Caco-2 (cell line): Measurements from ENCODE around the gene MEF2B. TPM values are rescaled to one million over a fixed set of nuclear protein-coding genes. Genes with fewer than 3 reads are reported as not detected.

Experiments used
- BruUV-seq: library from RNA; stranded (reverse); fragments of 400-500 nt; replicated peaks from 2 replicates; lab custom pipeline; 2021; lab: Mats Ljungman, UMichigan
- CTCF ChIA-PET: fragments of 300-600 bp; sonication (Branson Sonifier 250); formaldehyde crosslinking; loops from one replicate; lab custom pipeline; 2022; ENCODE audit warnings: antibody characterized with exemption; lab: Charles Lee
- POLR2A ChIA-PET: fragments of 300-600 bp; sonication (Branson Sonifier 250); formaldehyde crosslinking; loops from one replicate; lab custom pipeline; 2022; ENCODE audit warnings: antibody characterized with exemption; lab: Charles Lee
- DNase-seq, 2 experiments: peaks; one replicate each; pipeline versions ENCODE4 v3.0.0 to v3.0.0-alpha.2; 2020 to 2022
- H3K27me3 ChIP-seq: replicated peaks from 2 replicates; pipeline ENCODE4 v1.6.0; 2011; ENCODE audit warnings: low read length; ENCODE audit not compliant: control insufficient read depth, insufficient read depth
- H3K36me3 ChIP-seq: 2 replicates; pipeline ENCODE4 v1.5.1; 2011; ENCODE audit warnings: low read length; ENCODE audit not compliant: control insufficient read depth, insufficient read depth
- H3K4me1 ChIP-seq: fragments of 250-450 bp; sonication (Bioruptor Pico); 2 replicates; pipeline ENCODE4 v1.5.1; 2020; ENCODE audit warnings: mild to moderate bottlenecking
- H3K4me3 ChIP-seq: 2 replicates; pipeline ENCODE4 v1.5.1; 2011; ENCODE audit warnings: low read depth, mild to moderate bottlenecking, control low read depth, low read length
- H3K9me3 ChIP-seq: fragments of 250-450 bp; sonication (Bioruptor Pico); 2 replicates; pipeline ENCODE4 v1.5.1; 2020; ENCODE audit warnings: mild to moderate bottlenecking, moderate library complexity
- H3K27ac Mint-ChIP-seq: one replicate; pipeline ENCODE4 v1.8.0; 2022; ENCODE audit warnings: mixed read lengths; ENCODE audit not compliant: unreplicated experiment
- H3K27me3 Mint-ChIP-seq: one replicate; pipeline ENCODE4 v1.8.0; 2022; ENCODE audit warnings: mixed read lengths; ENCODE audit not compliant: insufficient read depth, unreplicated experiment
- H3K36me3 Mint-ChIP-seq: one replicate; pipeline ENCODE4 v1.8.0; 2022; ENCODE audit warnings: mild to moderate bottlenecking, mixed read lengths; ENCODE audit not compliant: insufficient read depth, unreplicated experiment
- H3K4me1 Mint-ChIP-seq: one replicate; pipeline ENCODE4 v1.8.0; 2022; ENCODE audit warnings: low read depth, mixed read lengths; ENCODE audit not compliant: unreplicated experiment
- H3K4me3 Mint-ChIP-seq: one replicate; pipeline ENCODE4 v1.8.0; 2022; ENCODE audit warnings: mild to moderate bottlenecking, moderate library complexity, mixed read lengths; ENCODE audit not compliant: unreplicated experiment
- H3K9me3 Mint-ChIP-seq: one replicate; pipeline ENCODE4 v1.8.0; 2022; ENCODE audit warnings: mixed read lengths; ENCODE audit not compliant: unreplicated experiment
- CTCF ChIP-seq, 2 experiments: fragments of 200-600 bp in 1 of 2; IDR thresholded peaks; 1 replicate in 1 of 2; 2 replicates in 1 of 2; pipeline versions ENCODE4 v1.5.1 to v1.8.0; 2011 to 2022; ENCODE audit warnings: antibody characterized with exemption in 1 of 2, control low read depth in 1 of 2, inconsistent platforms in 1 of 2, low read depth in 1 of 2, low read length in 1 of 2, mild to moderate bottlenecking in 1 of 2, moderate library complexity in 1 of 2; ENCODE audit not compliant: insufficient read depth in 1 of 2, severe bottlenecking in 1 of 2, unreplicated experiment in 1 of 2
- intact Hi-C: fragments of 100-400 bp; cut with micrococcal nuclease; formaldehyde crosslinking; loops from one replicate; pipeline ENCODE4 v1.10.0; 2022; ENCODE audit not compliant: unreplicated experiment
- total RNA-seq: library from RNA; stranded (reverse); gene quantifications from 2 replicates; pipeline ENCODE4 v1.2.3, GENCODE V29; 2022

MEF2B gene
- total RNA-seq, 1 experiment from 2014 or later = 0.82 TPM

GRCh38 chr19:19111967-19112580 lies 58.0 kb downstream of the MEF2B start:
- Histone ChIP-seq H3K4me3 (no peak overlapping the region), H3K36me3 (no peaks in the 10 kb centered on the region), H3K4me1 (no peaks in the 10 kb centered on the region), H3K27me3 (no peaks in the 10 kb centered on the region), H3K9me3 (no peaks in the 10 kb centered on the region)
- ChIA-PET POLR2A (no interaction called here), CTCF (interaction anchor here (0.6 kb wide), 1 partner anchor 427 kb away, joined by 3 read pairs; no protein-coding TSS in a partner anchor)
- BruUV-seq = no TSS peak
- TF ChIP-seq CTCF (IDR thresholded peaks at IDR 0.05; ENCODE audit: insufficient read depth in 1 of 2, low read depth in 1 of 2, low read length in 1 of 2, severe bottlenecking in 1 of 2, unreplicated experiment in 1 of 2) = no peak
- H3K36me3 Mint-ChIP-seq = peaks cover 6% of the 10 kb centered on the region
- H3K4me1 Mint-ChIP-seq = no peaks in the 10 kb centered on the region
- no peaks in the 10 kb centered on the region for H3K9me3 Mint-ChIP-seq
- no peaks in the 10 kb centered on the region for H3K27me3 Mint-ChIP-seq
- no peak for DNase-seq
- no peak overlapping the region for H3K4me3 Mint-ChIP-seq
- intact Hi-C loops = loop anchor here (2.0 kb wide), 2 partner anchors 57 to 115 kb away; no protein-coding TSS in a partner anchor
- no peak overlapping the region for H3K27ac Mint-ChIP-seq

GRCh38 chr19:19111136-19111835 lies 58.8 kb downstream of the MEF2B start:
- Histone ChIP-seq H3K4me1 (no peaks in the 10 kb centered on the region), H3K27me3 (no peaks in the 10 kb centered on the region), H3K4me3 (no peak overlapping the region), H3K9me3 (no peaks in the 10 kb centered on the region), H3K36me3 (no peaks in the 10 kb centered on the region)
- DNase-seq = no peak
- no peak for TF ChIP-seq CTCF (IDR thresholded peaks at IDR 0.05; ENCODE audit: insufficient read depth in 1 of 2, low read depth in 1 of 2, low read length in 1 of 2, severe bottlenecking in 1 of 2, unreplicated experiment in 1 of 2)
- Mint-ChIP-seq H3K27me3 (no peaks in the 10 kb centered on the region), H3K9me3 (no peaks in the 10 kb centered on the region), H3K27ac (no peak overlapping the region), H3K4me1 (no peaks in the 10 kb centered on the region), H3K4me3 (no peak overlapping the region), H3K36me3 (peaks cover 6% of the 10 kb centered on the region)
- CTCF ChIA-PET = no interaction called here
- no TSS peak for BruUV-seq
- intact Hi-C loops = no loop called here
- POLR2A ChIA-PET = no interaction called here

- Histone ChIP-seq H3K9me3 (no peaks in the 10 kb centered on the region), H3K27me3 (no peaks in the 10 kb centered on the region), H3K4me3 (no peak overlapping the region), H3K4me1 (peaks cover 6% of the 10 kb centered on the region; the same call in 1 of the 2 replicates), H3K36me3 (no peaks in the 10 kb centered on the region)
- CTCF ChIA-PET = no interaction called here
- DNase-seq = no peak
- Mint-ChIP-seq H3K27me3 (no peaks in the 10 kb centered on the region), H3K4me3 (no peak overlapping the region), H3K27ac (no peak overlapping the region), H3K4me1 (no peaks in the 10 kb centered on the region), H3K36me3 (peaks cover 6% of the 10 kb centered on the region), H3K9me3 (no peaks in the 10 kb centered on the region)
- intact Hi-C loops = no loop called here
- no TSS peak for BruUV-seq
- POLR2A ChIA-PET = no interaction called here
- peak; percentile 19 to 22 for TF ChIP-seq CTCF (IDR thresholded peaks at IDR 0.05; ENCODE audit: insufficient read depth in 1 of 2, low read depth in 1 of 2, low read length in 1 of 2, severe bottlenecking in 1 of 2, unreplicated experiment in 1 of 2)
These were observed 59.5 kb downstream of the MEF2B start for GRCh38 chr19:19110410-19111135.
